Forelimb muscle (tissue), 1 donor: ENCODE data around the gene MB. TPM values are rescaled to one million over a fixed set of nuclear protein-coding genes. Genes with fewer than 3 reads are reported as not detected.

Source experiments
- DNase-seq: peaks from one replicate; pipeline ENCODE4 v3.0.0-alpha.2; 2013; ENCODE audit warnings: low read depth
- polyA plus RNA-seq: library from polyadenylated mRNA; unstranded; fragments of 120-200 nt; gene quantifications from one replicate; pipeline ENCODE4 v1.2.1, GENCODE V29; 2013; ENCODE audit not compliant: insufficient read length

Gene MB
- polyA plus RNA-seq, 1 donor: 403 TPM

GRCh38 chr22:35615156-35615555 is 2.0 kb downstream of the MB start:
- no peak for DNase-seq

- DNase-seq: no peak
Observed at GRCh38 chr22:35614404-35614803, 2.7 kb downstream of the MB start.

GRCh38 chr22:35612903-35613302 is 4.2 kb downstream of the MB start:
- no peak for DNase-seq

- DNase-seq: no peak
Observed at GRCh38 chr22:35611891-35612576, 5.1 kb downstream of the MB start.

GRCh38 chr22:35611200-35611890 is 5.8 kb downstream of the MB start:
- no peak for DNase-seq

- no peak for DNase-seq
Observed at GRCh38 chr22:35610741-35611140, 6.4 kb downstream of the MB start.

GRCh38 chr22:35609761-35610160 is 7.4 kb downstream of the MB start:
- DNase-seq: no peak

GRCh38 chr22:35609261-35609660 is 7.9 kb downstream of the MB start:
- no peak for DNase-seq

GRCh38 chr22:35608088-35608487 is 9.0 kb downstream of the MB start:
- no peak for DNase-seq

GRCh38 chr22:35606916-35607315 is 10.2 kb downstream of the MB start:
- DNase-seq: no peak

- DNase-seq: no peak
Observed at GRCh38 chr22:35605851-35606481, 11.2 kb downstream of the MB start.

- no peak for DNase-seq
Observed at GRCh38 chr22:35605369-35605680, 11.8 kb downstream of the MB start.

GRCh38 chr22:35604621-35605368 is 12.3 kb downstream of the MB start:
- DNase-seq: no peak

GRCh38 chr22:35601743-35602615 is 15.2 kb downstream of the MB start:
- DNase-seq: no peak

- no peak for DNase-seq
Observed at GRCh38 chr22:35601013-35601580, 16.0 kb downstream of the MB start.

GRCh38 chr22:35600476-35600875 is 16.7 kb downstream of the MB start:
- no peak for DNase-seq

- no peak for DNase-seq
Observed at GRCh38 chr22:35599364-35599763, 17.8 kb downstream of the MB start.

GRCh38 chr22:35598396-35598710 is 18.8 kb downstream of the MB start:
- no peak for DNase-seq

GRCh38 chr22:35597692-35598395 is 19.3 kb downstream of the MB start:
- no peak for DNase-seq

- no peak for DNase-seq
Observed at GRCh38 chr22:35596821-35597220, 20.3 kb downstream of the MB start.

GRCh38 chr22:35594686-35595085 is 22.4 kb downstream of the MB start:
- no peak for DNase-seq
